Activated CD8-positive, alpha-beta T cell treated with anti-CD3 and anti-CD28 coated beads for 36 hours (primary cell): ENCODE measurements around the gene TIFAB. TPM values are rescaled to one million over a fixed set of nuclear protein-coding genes. Genes with fewer than 3 reads are reported as not detected.

ENCODE experiments used
- ATAC-seq: fragments of 200-7000 bp; cut with Tn5 transposase; one replicate; pipeline ENCODE4 v1.10.0; 2021; ENCODE audit warnings: mild to moderate bottlenecking, moderate library complexity
- CTCF ChIA-PET: fragments of 350-600 bp; sonication (Branson Sonifier 250); formaldehyde crosslinking; loops from one replicate; lab custom pipeline; 2021; ENCODE audit warnings: antibody characterized with exemption; lab: Charles Lee
- POLR2A ChIA-PET: fragments of 350-600 bp; sonication (Branson Sonifier 250); formaldehyde crosslinking; loops from one replicate; lab custom pipeline; 2021; ENCODE audit warnings: antibody characterized with exemption; lab: Charles Lee
- DNase-seq: peaks from one replicate; pipeline ENCODE4 v3.0.0-alpha.2; 2020
- H3K27ac Mint-ChIP-seq: one replicate; pipeline ENCODE4 v1.8.0; 2021; ENCODE audit warnings: mild to moderate bottlenecking, mixed read lengths
- H3K27me3 Mint-ChIP-seq: one replicate; pipeline ENCODE4 v1.8.0; 2021; ENCODE audit warnings: mixed read lengths
- H3K36me3 Mint-ChIP-seq: one replicate; pipeline ENCODE4 v1.8.0; 2021; ENCODE audit warnings: low read depth, mixed read lengths
- H3K4me1 Mint-ChIP-seq: one replicate; pipeline ENCODE4 v1.8.0; 2021; ENCODE audit warnings: low read depth, mixed read lengths
- H3K4me3 Mint-ChIP-seq: one replicate; pipeline ENCODE4 v1.8.0; 2021; ENCODE audit warnings: mild to moderate bottlenecking, moderate library complexity, mixed read lengths
- H3K9me3 Mint-ChIP-seq: one replicate; pipeline ENCODE4 v1.8.0; 2021; ENCODE audit warnings: mixed read lengths
- intact Hi-C: fragments of 100-400 bp; cut with micrococcal nuclease; formaldehyde crosslinking; loops from one replicate; pipeline ENCODE4 v1.10.0; 2022
- total RNA-seq, 2 experiments: library from RNA; stranded (reverse); gene quantifications; one replicate each; pipeline ENCODE4 v1.2.3, GENCODE V29; 2021
- TF ChIP-seq, protein P1 (sequence below): fragments of 200-600 bp; IDR thresholded peaks from one replicate; pipeline ENCODE4 v1.8.0; 2022; ENCODE audit warnings: antibody characterized with exemption, mild to moderate bottlenecking

TIFAB gene
- total RNA-seq, 2 experiments from 2014 or later: not detected

DNA sequence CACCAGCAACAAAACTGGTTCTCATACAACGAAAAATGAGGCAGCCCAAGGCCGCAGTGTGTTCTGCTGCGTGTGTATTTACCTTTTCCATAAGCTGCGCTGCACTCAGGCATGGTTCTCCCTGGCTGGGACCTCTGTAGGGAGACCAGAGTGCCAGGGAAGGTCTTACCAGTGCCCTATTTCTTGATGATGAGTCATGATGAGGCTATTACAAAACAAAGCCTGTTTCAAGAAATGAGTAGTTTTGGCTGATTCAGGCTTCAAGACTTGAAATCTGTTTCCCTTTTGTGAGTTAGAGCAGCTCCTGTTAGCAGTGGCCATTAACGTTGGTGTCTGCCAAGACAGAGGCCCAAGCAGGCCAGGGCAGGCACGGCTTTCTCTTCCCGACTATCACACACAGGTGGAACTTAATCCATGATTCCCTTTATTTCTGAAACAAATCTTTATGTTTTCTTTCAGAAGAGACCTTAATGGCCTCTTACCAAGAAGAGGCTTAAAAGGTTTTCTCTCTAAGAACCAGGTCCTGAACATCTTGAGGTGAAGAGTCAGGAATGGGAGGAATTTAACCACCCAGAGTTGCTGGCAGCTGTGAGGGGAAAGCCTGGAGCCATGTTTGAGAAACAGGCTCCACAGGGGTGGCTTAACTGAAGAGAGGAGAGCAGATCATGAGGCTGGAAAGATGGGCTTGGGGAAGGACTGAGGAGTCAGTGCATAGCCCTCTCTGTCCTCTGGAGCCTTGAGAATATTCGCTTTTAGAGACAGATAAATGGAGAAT, 41.4 kb upstream of the TIFAB start:
- DNase-seq (no peak), ATAC-seq (no peak)
- peaks cover 48% of the 10 kb centered on the region for H3K27me3 Mint-ChIP-seq
- intact Hi-C loops: no loop called here
- TF ChIP-seq, protein P1, sequence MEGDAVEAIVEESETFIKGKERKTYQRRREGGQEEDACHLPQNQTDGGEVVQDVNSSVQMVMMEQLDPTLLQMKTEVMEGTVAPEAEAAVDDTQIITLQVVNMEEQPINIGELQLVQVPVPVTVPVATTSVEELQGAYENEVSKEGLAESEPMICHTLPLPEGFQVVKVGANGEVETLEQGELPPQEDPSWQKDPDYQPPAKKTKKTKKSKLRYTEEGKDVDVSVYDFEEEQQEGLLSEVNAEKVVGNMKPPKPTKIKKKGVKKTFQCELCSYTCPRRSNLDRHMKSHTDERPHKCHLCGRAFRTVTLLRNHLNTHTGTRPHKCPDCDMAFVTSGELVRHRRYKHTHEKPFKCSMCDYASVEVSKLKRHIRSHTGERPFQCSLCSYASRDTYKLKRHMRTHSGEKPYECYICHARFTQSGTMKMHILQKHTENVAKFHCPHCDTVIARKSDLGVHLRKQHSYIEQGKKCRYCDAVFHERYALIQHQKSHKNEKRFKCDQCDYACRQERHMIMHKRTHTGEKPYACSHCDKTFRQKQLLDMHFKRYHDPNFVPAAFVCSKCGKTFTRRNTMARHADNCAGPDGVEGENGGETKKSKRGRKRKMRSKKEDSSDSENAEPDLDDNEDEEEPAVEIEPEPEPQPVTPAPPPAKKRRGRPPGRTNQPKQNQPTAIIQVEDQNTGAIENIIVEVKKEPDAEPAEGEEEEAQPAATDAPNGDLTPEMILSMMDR: no peak
- ChIA-PET CTCF (interaction anchor here (1.3 kb wide), 1 partner anchor 27 kb away, joined by 3 read pairs; no protein-coding TSS in a partner anchor), POLR2A (no interaction called here)
- H3K4me3 Mint-ChIP-seq: no peak overlapping the region
- no peak overlapping the region for H3K27ac Mint-ChIP-seq
- peaks cover 5% of the 10 kb centered on the region for H3K4me1 Mint-ChIP-seq
- H3K36me3 Mint-ChIP-seq: no peaks in the 10 kb centered on the region
- no peaks in the 10 kb centered on the region for H3K9me3 Mint-ChIP-seq

DNA sequence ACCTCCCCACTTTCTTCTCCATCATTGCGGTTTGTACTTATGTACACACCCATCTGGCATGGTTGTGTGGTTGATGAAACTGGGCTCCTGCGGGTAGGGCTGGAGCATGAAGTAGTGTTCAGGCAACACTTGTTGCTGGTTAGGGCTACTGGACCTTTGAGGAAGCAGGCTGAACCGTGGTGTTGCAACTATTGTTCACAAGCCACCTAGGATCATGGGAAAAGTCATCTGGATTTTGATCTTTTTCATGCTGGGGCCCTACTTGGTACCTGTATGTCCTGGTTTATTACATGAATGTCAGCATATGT, 40.1 kb upstream of the TIFAB start:
- H3K4me1 Mint-ChIP-seq: peaks cover 7% of the 10 kb centered on the region
- H3K27me3 Mint-ChIP-seq: peaks cover 58% of the 10 kb centered on the region
- no peaks in the 10 kb centered on the region for H3K9me3 Mint-ChIP-seq
- no peak for ATAC-seq
- TF ChIP-seq, protein P1: no peak
- no peak for DNase-seq
- ChIA-PET CTCF (interaction anchor here (1.4 to 1.8 kb wide), 2 partner anchors 35 to 67 kb away, joined by 3 to 6 read pairs; no protein-coding TSS in a partner anchor), POLR2A (interaction anchor here (0.6 kb wide), 1 partner anchor 894 kb away, joined by 3 read pairs; no protein-coding TSS in a partner anchor)
- intact Hi-C loops: no loop called here
- H3K36me3 Mint-ChIP-seq: no peaks in the 10 kb centered on the region
- no peak overlapping the region for H3K27ac Mint-ChIP-seq
- H3K4me3 Mint-ChIP-seq: no peak overlapping the region

DNA sequence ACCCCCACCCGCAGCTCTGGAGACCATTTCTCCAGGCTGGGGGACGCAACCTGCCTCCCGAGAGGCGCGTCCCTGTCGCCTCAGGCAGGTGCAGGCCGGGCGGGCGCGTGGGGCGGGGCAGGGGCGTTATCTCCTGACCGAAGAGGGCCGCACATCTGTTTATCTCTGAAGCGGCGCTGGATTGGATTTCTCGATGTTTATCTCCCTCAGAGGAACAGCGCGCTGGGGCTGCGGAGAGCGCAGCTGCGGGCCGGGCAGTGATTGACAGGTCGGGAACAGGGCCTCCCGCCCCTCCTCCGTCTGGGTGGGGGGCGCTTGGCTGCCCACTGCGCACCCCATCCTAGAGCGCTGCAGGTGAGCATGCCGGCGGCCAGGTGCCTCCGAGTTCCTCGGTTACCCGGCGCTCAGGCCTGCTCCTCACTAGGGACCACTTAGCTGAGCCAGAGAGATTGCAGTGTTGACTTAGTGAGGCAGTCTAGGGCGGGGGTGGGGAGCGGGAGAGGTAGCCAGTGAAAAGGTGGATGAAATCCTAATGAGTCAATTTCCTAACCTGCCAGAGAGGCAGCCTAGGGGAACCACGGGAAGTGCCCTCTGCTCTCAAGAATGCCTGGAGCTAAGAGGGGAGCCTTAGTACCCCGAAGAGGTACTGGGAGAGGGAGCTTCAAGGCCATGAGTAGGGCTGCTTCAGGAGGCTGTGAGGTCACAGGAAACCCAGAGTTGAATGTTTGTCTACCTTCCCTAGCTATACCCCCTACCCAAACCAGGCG, 39.6 kb upstream of the TIFAB start:
- Mint-ChIP-seq H3K4me3 (no peak overlapping the region), H3K27ac (no peak overlapping the region), H3K4me1 (peaks cover 7% of the 10 kb centered on the region), H3K36me3 (no peaks in the 10 kb centered on the region), H3K27me3 (peaks cover 60% of the 10 kb centered on the region), H3K9me3 (no peaks in the 10 kb centered on the region)
- ChIA-PET POLR2A (interaction anchor here (0.6 kb wide), 1 partner anchor 894 kb away, joined by 3 read pairs; no protein-coding TSS in a partner anchor), CTCF (interaction anchor here (1.4 to 2.1 kb wide), 3 partner anchors 34 to 75 kb away, joined by 3 to 6 read pairs (median 6); no protein-coding TSS in a partner anchor)
- TF ChIP-seq, protein P1: no peak
- intact Hi-C loops: no loop called here
- ATAC-seq (no peak), DNase-seq (no peak)

DNA sequence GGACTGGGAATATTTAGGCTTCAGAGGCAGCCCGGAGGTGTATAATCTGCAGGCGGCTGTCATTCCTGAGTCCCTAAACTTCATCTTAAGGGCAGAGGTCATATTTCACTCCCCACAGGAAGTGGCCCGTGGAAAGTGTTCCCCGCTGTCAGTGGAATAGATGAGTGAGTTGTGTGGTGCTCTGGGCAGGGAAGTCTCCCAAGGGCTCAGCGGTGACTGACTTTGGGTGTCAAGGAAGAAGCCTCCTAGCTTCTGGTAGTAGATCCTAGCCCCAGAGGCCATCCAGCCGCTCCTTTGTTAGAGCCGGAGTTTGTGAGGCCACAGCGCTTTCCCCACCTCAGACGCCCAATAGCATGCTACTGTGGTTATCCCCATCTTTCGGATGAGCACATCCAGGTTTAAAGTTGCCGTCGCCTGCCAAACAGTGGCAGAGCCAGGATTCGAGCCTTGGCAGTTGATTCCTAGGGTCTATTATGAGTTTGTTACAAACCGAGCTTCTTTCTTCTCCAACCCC, 38.9 kb upstream of the TIFAB start:
- CTCF ChIA-PET: interaction anchor here (1.3 to 2.1 kb wide), 4 partner anchors 25 to 75 kb away, joined by 3 to 7 read pairs (median 6); no protein-coding TSS in a partner anchor
- H3K4me1 Mint-ChIP-seq: peaks cover 7% of the 10 kb centered on the region
- POLR2A ChIA-PET: no interaction called here
- TF ChIP-seq, protein P1: no peak
- no peaks in the 10 kb centered on the region for H3K9me3 Mint-ChIP-seq
- no peak for ATAC-seq
- H3K27me3 Mint-ChIP-seq: peaks cover 64% of the 10 kb centered on the region
- intact Hi-C loops: no loop called here
- no peak overlapping the region for H3K27ac Mint-ChIP-seq
- no peaks in the 10 kb centered on the region for H3K36me3 Mint-ChIP-seq
- no peak for DNase-seq
- H3K4me3 Mint-ChIP-seq: no peak overlapping the region
